IgD-negative memory B cell (primary cell): ENCODE data around the gene USP28. TPM values are rescaled to one million over a fixed set of nuclear protein-coding genes. Genes with fewer than 3 reads are reported as not detected.
"Not testable (repeated sequence)": the region's sequence is repeated elsewhere in the genome, so short reads cannot be mapped to it uniquely, and the experiment has no call there.

ENCODE experiments used
- H3K27ac Mint-ChIP-seq, 3 donors: one replicate each; pipeline ENCODE4 v1.8.0; 2020 to 2022; ENCODE audit warnings: mild to moderate bottlenecking in 3 of 3, mixed read lengths in 3 of 3, moderate library complexity in 1 of 3
- H3K27me3 Mint-ChIP-seq: one replicate; pipeline ENCODE4 v1.8.0; 2021; ENCODE audit warnings: mixed read lengths
- H3K36me3 Mint-ChIP-seq: one replicate; pipeline ENCODE4 v1.8.0; 2020; ENCODE audit warnings: mild to moderate bottlenecking, mixed read lengths
- H3K4me1 Mint-ChIP-seq, 3 donors: one replicate each; pipeline ENCODE4 v1.8.0; 2020 to 2022; ENCODE audit warnings: mixed read lengths in 3 of 3, mild to moderate bottlenecking in 1 of 3
- H3K4me3 Mint-ChIP-seq, 4 donors: one replicate each; pipeline ENCODE4 v1.8.0; 2020 to 2022; ENCODE audit warnings: mild to moderate bottlenecking in 4 of 4, mixed read lengths in 4 of 4, moderate library complexity in 3 of 4
- H3K9me3 Mint-ChIP-seq, 3 donors: one replicate each; pipeline ENCODE4 v1.8.0; 2020 to 2021; ENCODE audit warnings: mixed read lengths in 3 of 3, mild to moderate bottlenecking in 1 of 3
- polyA plus RNA-seq: library from polyadenylated mRNA; unstranded; fragments of 300-500 nt; fragmentation: Illumina TruSeq; gene quantifications from one replicate; pipeline ENCODE4 v1.2.3, GENCODE V29; 2021

Gene USP28
- polyA plus RNA-seq, 1 donor from 2014 or later = 79.2 TPM

DNA sequence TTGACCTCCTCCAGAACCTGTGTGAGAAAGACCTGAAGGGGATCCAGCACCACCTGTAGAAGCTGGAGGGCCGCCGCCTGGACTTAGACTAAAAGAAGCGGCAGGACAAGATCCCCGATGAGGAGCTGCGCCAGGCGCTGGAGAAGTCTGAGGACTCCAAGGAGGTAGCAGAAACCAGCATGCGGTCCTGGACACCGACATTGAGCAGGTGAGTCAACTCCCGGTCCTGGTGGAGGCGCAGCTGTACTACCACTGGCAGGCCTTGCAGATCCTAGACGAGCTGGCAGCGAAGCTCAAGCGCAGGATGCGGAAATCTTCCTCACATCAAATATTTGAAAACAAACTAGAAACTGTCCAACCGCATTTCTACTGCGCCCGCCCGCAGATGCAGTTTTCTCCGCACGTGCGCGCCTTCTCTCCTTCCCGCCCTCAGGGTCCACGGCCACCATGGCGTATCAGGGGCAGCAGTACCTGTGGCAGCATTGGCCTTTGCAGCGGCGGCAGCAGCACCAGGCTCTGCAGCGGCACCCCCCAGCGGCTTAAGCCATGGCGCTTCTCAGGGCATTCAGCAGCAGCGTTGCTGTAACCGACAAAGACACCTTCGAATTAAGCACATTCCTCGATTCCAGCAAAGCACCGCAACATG, 85.6 kb downstream of the USP28 start:
- no peak overlapping the region for H3K4me3 Mint-ChIP-seq
- H3K9me3 Mint-ChIP-seq = no peaks in the 10 kb centered on the region
- H3K4me1 Mint-ChIP-seq = no peaks in the 10 kb centered on the region
- peaks cover 2% of the 10 kb centered on the region for H3K27me3 Mint-ChIP-seq
- no peak overlapping the region for H3K27ac Mint-ChIP-seq
- H3K36me3 Mint-ChIP-seq = no peaks in the 10 kb centered on the region

DNA sequence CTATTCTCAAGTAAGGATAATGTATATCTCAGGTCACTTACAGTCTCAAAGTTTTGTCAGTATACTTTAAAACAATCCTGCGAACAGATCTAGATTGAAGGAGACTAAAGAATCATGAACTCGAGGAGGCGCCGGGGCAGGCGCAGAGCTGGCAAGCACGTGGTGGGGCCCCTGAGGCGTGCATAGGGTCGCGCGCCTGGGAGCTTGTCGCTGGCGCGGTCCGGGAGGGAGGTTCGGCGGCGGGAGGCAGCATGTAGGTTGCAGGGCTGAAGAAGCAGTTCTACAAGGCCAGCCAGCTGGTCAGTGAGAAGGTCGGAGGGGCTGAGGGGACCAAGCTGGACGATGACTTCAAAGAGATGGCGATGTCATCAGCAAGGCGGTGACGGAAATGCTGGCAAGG, 86.4 kb downstream of the USP28 start:
- H3K9me3 Mint-ChIP-seq, H3K36me3 Mint-ChIP-seq, H3K27ac Mint-ChIP-seq, H3K4me1 Mint-ChIP-seq, H3K27me3 Mint-ChIP-seq: not testable (repeated sequence)
- peak overlapping the region in 1 of 4 donors; percentile 58 for H3K4me3 Mint-ChIP-seq

DNA sequence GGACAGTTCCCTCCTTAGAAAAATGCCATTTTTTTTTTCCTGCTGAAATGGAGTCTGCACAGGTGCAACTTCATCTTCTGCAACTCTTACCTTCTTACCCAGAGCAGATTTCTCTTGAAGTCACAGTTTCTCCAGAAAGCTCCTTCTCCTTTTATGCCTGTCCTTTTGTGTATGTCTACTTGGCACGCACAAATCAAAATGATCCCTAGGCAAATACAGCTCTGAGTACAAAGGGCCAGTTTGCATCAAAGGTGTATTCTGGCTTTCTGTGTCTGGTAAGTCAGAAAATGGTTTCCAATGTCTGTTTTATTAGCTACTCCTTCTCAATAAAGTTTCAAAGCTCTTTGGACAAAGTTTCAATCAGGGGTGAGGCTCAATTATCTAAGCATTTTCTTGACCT, 93.2 kb downstream of the USP28 start:
- Mint-ChIP-seq H3K27me3 (peaks cover 20% of the 10 kb centered on the region), H3K4me3 (no peak overlapping the region), H3K36me3 (peaks cover 2% of the 10 kb centered on the region), H3K27ac (no peak overlapping the region), H3K4me1 (no peaks in the 10 kb centered on the region), H3K9me3 (no peaks in the 10 kb centered on the region)

DNA sequence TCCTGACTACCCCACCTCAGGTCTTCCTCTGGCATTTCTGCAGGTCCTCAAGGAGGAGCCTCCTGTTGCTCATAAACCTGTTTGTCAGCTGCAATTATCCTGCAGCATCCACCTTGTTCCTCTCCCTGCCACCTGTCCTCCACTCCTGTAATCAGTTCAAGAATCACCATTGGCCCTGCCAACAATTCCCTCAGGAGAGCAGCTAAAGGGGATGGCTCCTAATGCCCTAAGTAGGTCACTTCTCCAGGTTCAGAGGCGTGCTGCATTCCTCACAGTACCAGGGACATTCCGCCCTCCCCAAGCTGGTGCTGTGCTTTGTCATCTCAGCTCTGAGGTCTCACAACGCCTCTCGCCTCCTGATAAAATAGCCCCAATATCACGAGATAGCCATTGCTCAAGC, 93.7 kb downstream of the USP28 start:
- Mint-ChIP-seq H3K9me3 (no peaks in the 10 kb centered on the region), H3K27me3 (peaks cover 20% of the 10 kb centered on the region), H3K4me3 (no peak overlapping the region), H3K4me1 (no peaks in the 10 kb centered on the region), H3K36me3 (peaks cover 2% of the 10 kb centered on the region), H3K27ac (no peak overlapping the region)

DNA sequence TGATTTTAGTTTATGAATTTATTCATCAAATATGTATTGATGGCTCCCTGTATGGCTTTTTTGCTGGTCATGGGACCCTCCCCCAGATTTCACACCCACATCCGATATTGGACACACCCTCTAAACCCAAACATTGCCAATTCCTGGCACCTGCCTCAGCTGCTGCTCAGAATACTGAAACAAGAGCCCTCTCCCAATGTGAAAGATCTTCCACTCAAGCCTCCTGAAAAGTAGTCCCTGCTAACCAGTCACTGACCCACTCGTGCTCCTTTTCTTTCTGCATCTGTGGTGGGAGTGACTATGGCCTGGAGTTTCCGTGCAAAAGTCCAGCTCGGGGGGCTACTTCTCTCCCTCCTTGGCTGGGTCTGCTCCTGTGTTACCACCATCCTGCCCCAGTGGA, 95.9 kb downstream of the USP28 start, which contains the start of gene CLDN25:
TSS of gene CLDN25 (plus strand) at position 301 of the 400 bp plus-strand sequence. CDS start at position 301, 0 bp downstream.
- Mint-ChIP-seq H3K36me3 (peaks cover 2% of the 10 kb centered on the region), H3K27me3 (peaks cover 17% of the 10 kb centered on the region), H3K27ac (no peak within 1 kb of the TSS), H3K4me3 (peak within 1 kb of the TSS in 1 of 4 donors; percentile 52), H3K9me3 (no peaks in the 10 kb centered on the region), H3K4me1 (peaks cover 0 to 2% (median 2%) of the 10 kb centered on the region in 3 donors)

DNA sequence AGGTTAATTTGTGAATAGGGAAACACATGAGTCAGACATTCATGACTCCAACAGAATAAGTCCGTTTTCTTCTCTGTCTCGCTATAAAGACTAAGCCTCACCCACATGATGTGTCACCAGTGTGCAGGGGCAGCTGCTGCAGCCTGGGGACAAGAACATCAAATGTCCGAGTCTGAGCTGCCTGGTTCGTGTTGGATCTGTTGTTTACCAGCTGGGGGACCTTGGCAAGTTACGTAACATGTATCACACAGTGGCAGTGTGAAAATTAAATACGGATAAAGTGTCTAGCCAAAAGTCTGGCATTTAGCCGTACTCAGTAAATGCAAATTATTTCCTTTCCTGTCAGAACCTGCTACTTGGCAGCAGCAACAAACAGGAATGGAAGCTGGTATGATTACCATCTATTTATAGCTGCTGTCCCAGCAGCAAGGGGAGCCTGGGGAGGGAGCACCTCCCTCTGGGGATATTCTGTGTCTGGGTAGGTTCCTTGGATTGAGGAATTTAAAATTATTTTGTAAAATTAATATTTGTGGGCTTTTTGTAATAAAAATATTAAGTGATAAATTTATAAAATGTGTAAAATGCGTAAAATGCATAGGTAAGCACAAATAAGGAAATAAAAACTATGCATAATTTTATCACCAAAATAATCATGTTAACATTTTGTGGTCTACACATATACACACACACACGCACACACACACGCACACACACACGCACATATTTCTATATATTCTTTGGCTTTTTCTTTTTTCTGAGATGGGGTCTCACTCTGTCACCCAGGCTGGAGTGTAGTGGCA, 97.1 kb downstream of the USP28 start:
- Mint-ChIP-seq H3K36me3 (peaks cover under 1% of the 10 kb centered on the region), H3K4me3 (peak overlapping the region in 1 of 4 donors; percentile 44), H3K4me1 (peaks cover 1 to 10% (median 5%) of the 10 kb centered on the region in 3 donors), H3K27ac (no peak overlapping the region), H3K9me3 (no peaks in the 10 kb centered on the region), H3K27me3 (peaks cover 16% of the 10 kb centered on the region)

DNA sequence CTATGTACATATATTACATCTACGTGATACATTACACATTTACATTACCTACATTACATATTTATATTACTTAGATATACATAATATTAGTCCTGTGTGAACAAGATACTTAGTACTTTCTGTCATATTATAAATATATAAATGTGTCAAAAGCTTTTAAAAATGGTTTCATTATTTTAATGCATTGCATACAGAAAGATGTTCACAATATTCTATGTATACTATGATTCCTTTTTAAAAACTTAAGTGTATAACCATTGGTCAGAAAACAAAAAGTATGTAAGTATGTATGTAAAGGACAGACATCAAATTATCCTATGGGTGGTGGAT, 101.2 kb downstream of the USP28 start:
- peaks cover 5% of the 10 kb centered on the region for H3K27me3 Mint-ChIP-seq
- no peaks in the 10 kb centered on the region for H3K9me3 Mint-ChIP-seq
- no peaks in the 10 kb centered on the region for H3K36me3 Mint-ChIP-seq
- peak overlapping the region; percentile 96 to 100 (median 97) for H3K4me3 Mint-ChIP-seq
- peaks cover 9 to 23% (median 15%) of the 10 kb centered on the region in 3 donors for H3K4me1 Mint-ChIP-seq
- H3K27ac Mint-ChIP-seq = peak overlapping the region in 2 of 3 donors; percentile 91 to 97

DNA sequence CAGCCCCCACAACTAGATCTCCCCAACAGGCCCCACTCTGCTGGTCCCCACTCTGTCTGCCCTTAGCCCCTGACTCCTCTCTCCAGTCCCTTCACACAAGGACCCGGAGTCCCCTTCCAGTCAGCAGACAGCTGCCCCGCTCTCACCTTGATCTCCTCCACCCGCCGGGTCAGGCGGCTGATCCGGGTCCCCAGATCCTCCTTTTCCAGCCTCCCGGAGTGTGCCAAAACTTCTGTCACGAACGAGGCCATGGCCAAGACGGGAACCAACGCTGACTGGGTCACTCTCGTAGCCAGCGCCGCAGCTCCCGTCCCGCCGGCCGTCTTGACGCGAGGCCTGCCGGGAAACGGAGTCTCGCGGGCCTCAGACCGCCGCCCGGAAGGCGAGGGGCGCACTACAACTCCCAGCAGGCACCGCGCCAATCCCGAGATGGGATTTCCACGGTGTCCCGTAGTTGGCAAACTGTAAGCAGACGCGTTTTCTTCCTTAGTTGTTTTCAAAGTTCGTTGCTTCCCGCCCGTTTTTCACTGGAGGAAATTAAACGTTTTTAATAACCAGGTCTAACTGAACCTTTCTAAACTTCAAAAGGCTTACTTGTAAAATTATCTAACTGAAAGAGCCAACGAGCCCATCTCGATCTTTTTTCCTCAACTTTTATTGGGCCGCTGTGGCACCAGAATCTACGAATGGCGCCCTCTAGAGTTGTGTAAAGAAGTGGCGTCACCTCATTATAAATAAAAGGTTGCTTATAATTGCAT, 101.8 kb downstream of the USP28 start, which contains the start of gene ZW10:
TSS of gene ZW10 (minus strand) at position 277 of the 758 bp plus-strand sequence. CDS start at position 251, 26 bp downstream.
- Mint-ChIP-seq H3K4me1 (peaks cover 9 to 23% (median 15%) of the 10 kb centered on the region in 3 donors), H3K36me3 (no peaks in the 10 kb centered on the region), H3K4me3 (peak within 1 kb of the TSS; percentile 96 to 100 (median 97)), H3K9me3 (no peaks in the 10 kb centered on the region), H3K27ac (peak within 1 kb of the TSS; percentile 91 to 98 (median 97)), H3K27me3 (peaks cover 5% of the 10 kb centered on the region)

DNA sequence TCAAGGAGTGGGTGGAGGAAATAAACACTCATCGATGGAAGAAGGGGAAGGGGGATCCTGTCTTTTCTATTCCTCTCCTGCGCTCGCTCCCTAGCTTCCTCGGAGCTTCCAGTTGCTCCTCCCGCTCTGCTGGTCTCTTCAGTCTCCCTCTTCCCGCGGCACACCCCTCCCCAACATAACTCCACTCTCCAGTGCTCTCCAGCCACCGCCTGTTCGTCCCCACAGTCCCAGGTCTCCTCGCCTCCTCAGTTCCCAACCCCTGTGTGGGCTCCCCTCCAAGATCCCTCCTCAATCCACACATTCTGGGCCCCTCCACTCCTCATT, 102.3 kb downstream of the USP28 start:
- H3K4me1 Mint-ChIP-seq = peaks cover 9 to 23% (median 15%) of the 10 kb centered on the region in 3 donors
- H3K27me3 Mint-ChIP-seq = peaks cover 4% of the 10 kb centered on the region
- peak overlapping the region; percentile 96 to 100 (median 97) for H3K4me3 Mint-ChIP-seq
- no peaks in the 10 kb centered on the region for H3K9me3 Mint-ChIP-seq
- peak overlapping the region; percentile 91 to 98 (median 97) for H3K27ac Mint-ChIP-seq
- H3K36me3 Mint-ChIP-seq = no peaks in the 10 kb centered on the region

DNA sequence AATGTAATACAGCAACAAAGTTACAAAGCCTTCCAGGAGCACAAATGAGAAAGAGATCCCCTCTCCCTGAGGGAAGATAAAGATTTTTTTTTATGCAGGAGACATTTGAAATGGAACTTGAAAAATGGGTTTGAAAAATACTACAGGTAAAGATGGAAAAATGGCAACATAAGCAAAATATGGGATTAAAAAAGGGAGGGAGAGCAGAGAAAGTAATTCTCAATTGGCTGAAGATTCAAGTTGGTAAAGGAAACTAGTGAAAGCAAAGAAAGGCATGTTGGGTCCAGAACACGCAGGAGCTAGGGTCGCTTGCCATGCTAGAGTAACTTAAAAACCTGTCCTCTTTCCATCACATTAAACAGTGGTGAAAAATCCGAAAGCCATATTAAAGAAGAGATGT, 103.4 kb downstream of the USP28 start:
- peak overlapping the region in 1 of 3 donors; percentile 74 for H3K27ac Mint-ChIP-seq
- H3K4me1 Mint-ChIP-seq = peaks cover 17 to 32% (median 19%) of the 10 kb centered on the region in 3 donors
- H3K9me3 Mint-ChIP-seq = no peaks in the 10 kb centered on the region
- peaks cover 6% of the 10 kb centered on the region for H3K36me3 Mint-ChIP-seq
- peak overlapping the region; percentile 96 to 100 (median 97) for H3K4me3 Mint-ChIP-seq
- H3K27me3 Mint-ChIP-seq = no peaks in the 10 kb centered on the region

DNA sequence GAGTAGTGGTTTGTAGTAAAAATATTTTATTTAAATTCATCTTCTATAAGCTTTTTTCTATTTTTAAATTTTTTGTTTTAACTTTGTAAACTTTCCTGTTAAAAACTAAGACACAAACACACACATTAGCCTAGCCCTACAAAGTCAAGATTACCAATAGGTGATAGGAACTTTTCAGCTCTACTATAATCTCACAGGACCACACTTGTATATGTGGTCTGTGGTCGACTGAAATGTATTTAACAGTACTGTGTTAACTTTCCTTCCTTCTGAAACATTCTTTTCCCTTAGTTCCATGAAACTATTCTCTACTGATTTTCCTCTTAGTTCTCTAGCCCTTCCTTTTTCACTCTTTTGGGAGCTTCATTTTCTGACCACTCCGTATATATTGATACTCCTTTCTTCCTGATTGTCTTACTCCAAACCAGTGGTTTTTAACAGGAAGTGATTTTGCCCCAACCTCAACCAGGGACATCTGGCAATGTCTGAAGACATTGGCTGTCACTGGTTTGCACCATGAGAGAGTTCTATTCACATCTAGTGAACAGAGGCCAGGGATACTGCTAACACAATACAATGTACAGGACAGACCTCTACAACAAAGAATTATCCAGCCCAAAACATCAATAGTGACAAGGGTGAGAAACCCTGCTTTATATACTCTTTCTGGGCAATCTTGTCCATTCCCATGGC, 110.7 kb downstream of the USP28 start:
- Mint-ChIP-seq H3K27me3 (no peaks in the 10 kb centered on the region), H3K27ac (no peak overlapping the region), H3K9me3 (no peaks in the 10 kb centered on the region), H3K4me1 (peaks cover 5 to 20% (median 12%) of the 10 kb centered on the region in 3 donors), H3K36me3 (peaks cover 21% of the 10 kb centered on the region), H3K4me3 (no peak overlapping the region)

DNA sequence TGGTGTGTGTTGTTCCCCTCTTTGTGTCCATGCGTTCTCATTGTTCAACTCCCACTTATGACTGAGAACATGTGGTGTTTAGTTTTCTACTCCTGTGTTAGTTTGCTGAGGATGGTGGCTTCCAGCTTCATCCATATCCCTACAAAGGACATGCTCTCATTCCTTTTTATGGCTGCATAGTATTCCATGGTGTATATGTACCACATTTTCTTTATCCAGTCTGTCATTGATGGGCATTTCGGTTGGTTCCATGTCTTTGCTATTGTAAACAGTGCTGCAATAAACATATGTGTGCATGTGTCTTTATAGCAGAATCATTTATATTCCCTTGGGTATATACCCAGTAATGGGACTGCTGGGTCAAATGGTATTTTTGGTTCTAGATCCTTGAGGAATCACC, 112.3 kb downstream of the USP28 start:
- not testable (repeated sequence) for H3K4me3 Mint-ChIP-seq, H3K27me3 Mint-ChIP-seq, H3K27ac Mint-ChIP-seq, H3K9me3 Mint-ChIP-seq
- H3K36me3 Mint-ChIP-seq = peaks cover 27% of the 10 kb centered on the region
- peaks cover 5 to 17% (median 12%) of the 10 kb centered on the region in 3 donors for H3K4me1 Mint-ChIP-seq

DNA sequence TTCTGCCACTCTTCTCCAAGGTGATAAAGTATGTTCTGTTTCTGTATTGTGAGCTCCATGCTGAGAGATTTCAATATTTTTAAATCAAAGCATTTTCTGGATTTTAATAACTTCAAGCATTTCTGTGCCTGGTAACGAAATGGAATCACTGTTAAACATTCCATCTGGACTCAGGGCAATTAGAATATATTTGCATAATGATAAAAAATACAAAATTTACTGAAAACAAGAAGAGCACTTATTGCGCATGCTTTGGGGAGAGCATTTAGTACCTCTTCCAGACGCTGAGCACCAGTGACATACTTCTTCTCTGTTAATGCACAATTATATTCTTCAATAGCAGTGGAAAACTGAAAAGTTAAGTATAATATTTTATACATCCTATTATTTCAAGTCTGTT, 115.1 kb downstream of the USP28 start:
- Mint-ChIP-seq H3K27ac (no peak overlapping the region), H3K4me3 (peak overlapping the region in 1 of 4 donors; percentile 43), H3K9me3 (no peaks in the 10 kb centered on the region), H3K4me1 (peaks cover 0 to 7% (median 5%) of the 10 kb centered on the region in 3 donors), H3K36me3 (peaks cover 29% of the 10 kb centered on the region), H3K27me3 (no peaks in the 10 kb centered on the region)

DNA sequence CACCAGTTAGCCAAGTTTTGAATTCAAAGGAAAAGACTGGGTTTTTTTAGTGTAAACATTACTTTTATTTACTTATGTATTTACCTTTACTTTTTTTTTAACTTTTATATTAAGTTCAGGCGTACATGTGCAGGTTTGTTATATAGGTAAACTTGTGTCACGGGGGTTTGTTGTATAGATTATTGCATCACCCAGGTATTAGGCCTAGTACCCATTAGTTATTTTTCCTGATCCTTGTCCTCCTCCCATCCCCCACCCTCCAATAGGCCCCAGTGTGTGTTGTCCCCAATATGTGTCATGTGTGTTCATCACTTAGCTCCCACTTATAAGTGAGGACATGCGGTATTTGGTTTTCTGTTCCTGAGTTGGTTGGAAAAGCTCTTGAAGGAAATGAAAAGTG, 122.4 kb downstream of the USP28 start:
- H3K27me3 Mint-ChIP-seq = no peaks in the 10 kb centered on the region
- peaks cover 17% of the 10 kb centered on the region for H3K36me3 Mint-ChIP-seq
- no peak overlapping the region for H3K27ac Mint-ChIP-seq
- H3K4me3 Mint-ChIP-seq = no peak overlapping the region
- H3K9me3 Mint-ChIP-seq = no peaks in the 10 kb centered on the region
- no peaks in the 10 kb centered on the region for H3K4me1 Mint-ChIP-seq
